K562 (cell line): ENCODE results near the gene ADGRE3. TPM values are rescaled to one million over a fixed set of nuclear protein-coding genes. Genes with fewer than 3 reads are reported as not detected.

Experiments
- ATF3 ChIP-seq, 2 experiments: fragments of 450-650 bp in 1 of 2; sonication (generic) in 1 of 2; formaldehyde crosslinking in 1 of 2; IDR thresholded peaks in 1 of 2; conservative IDR thresholded peaks in 1 of 2; 2 replicates each; pipeline versions ENCODE4 v1.6.1 to v1.8.1; 2016 to 2023; ENCODE audit warnings: mild to moderate bottlenecking in 2 of 2, moderate library complexity in 2 of 2, inconsistent platforms in 1 of 2, missing genetic modification reagents in 1 of 2
- CBFA2T3 ChIP-seq: fragments of 450-650 bp; IDR thresholded peaks from 2 replicates; pipeline ENCODE4 v1.6.1; 2017
- CCNT2 ChIP-seq: IDR thresholded peaks from 2 replicates; pipeline ENCODE4 v1.6.1; 2011; ENCODE audit warnings: borderline replicate concordance, low read depth, mild to moderate bottlenecking, moderate library complexity, mixed read lengths, low read length; ENCODE audit not compliant: insufficient read length; ENCODE audit errors: extremely low read depth
- CEBPB ChIP-seq: fragments of 450-650 bp; IDR thresholded peaks from 2 replicates; pipeline ENCODE4 v1.6.1; 2016; ENCODE audit warnings: missing genetic modification characterization, missing compliant biosample characterization
- CHD7 ChIP-seq: fragments of 200-600 bp; sonication (generic); IDR thresholded peaks from one replicate; pipeline ENCODE4 v1.6.1; 2012; ENCODE audit warnings: mild to moderate bottlenecking, low read depth, low read length, inconsistent platforms
- EP300 ChIP-seq: IDR thresholded peaks from 2 replicates; pipeline ENCODE4 v1.6.1; 2012; ENCODE audit warnings: low read length, improper control_type of control experiment
- HDAC1 ChIP-seq, 2 experiments: fragments of 450-650 bp; IDR thresholded peaks; 2 replicates each; pipeline ENCODE4 v1.6.1; 2016 to 2017; ENCODE audit warnings: inconsistent platforms in 1 of 2, mild to moderate bottlenecking in 1 of 2, moderate library complexity in 1 of 2
- MLLT1 ChIP-seq, 2 experiments: fragments of 450-650 bp; IDR thresholded peaks; 2 replicates each; pipeline ENCODE4 v1.6.1; 2016
- RHOXF2B ChIP-seq: fragments of 250-450 bp; sonication (Bioruptor Pico); conservative IDR thresholded peaks from 2 replicates; pipeline ENCODE4 v1.5.1; 2021
- RUNX1 ChIP-seq: sonication (generic); IDR thresholded peaks from 2 replicates; pipeline ENCODE4 v1.6.1; 2016; ENCODE audit warnings: antibody characterized with exemption, low read depth
- TEAD4 ChIP-seq, 2 experiments: sonication (generic) in 1 of 2; formaldehyde crosslinking in 1 of 2; IDR thresholded peaks; 2 replicates each; pipeline versions ENCODE4 v1.6.1 to v1.8.0; 2012 to 2022; ENCODE audit warnings: borderline replicate concordance in 1 of 2, inconsistent platforms in 1 of 2, low read length in 1 of 2, mild to moderate bottlenecking in 1 of 2, missing genetic modification reagents in 1 of 2
- TRIM25 ChIP-seq: fragments of 450-650 bp; IDR thresholded peaks from 2 replicates; pipeline ENCODE4 v1.7.0; 2016; ENCODE audit warnings: borderline replicate concordance
- polyA plus RNA-seq, 8 experiments: library from polyadenylated mRNA; depleted of rRNA in 4 of 8; stranded (reverse) in 5 of 8; unstranded in 3 of 8; fragments of >200 nt; fragmentation: Nextera tagmentation in 2 of 8; fragmentation: Illumina TruSeq in 1 of 8; extraction: Ambion mirVana in 2 of 8; extraction: Trizol in 1 of 8; gene quantifications; 2 replicates each; pipeline versions ENCODE4 v1.2.1 to v1.2.3, GENCODE V29; 2011 to 2014; ENCODE audit warnings: inconsistent platforms in 1 of 8, missing spikeins in 1 of 8
- total RNA-seq, 7 experiments: library from RNA; depleted of rRNA in 6 of 7; stranded (reverse); fragments of >200 nt in 6 of 7; fragmentation: Illumina TruSeq in 2 of 7; extraction: Trizol in 2 of 7; gene quantifications; 2 replicates each; pipeline versions ENCODE4 v1.2.1 to v1.2.3, GENCODE V29; 2011 to 2021; ENCODE audit warnings: low replicate concordance in 1 of 7

Gene ADGRE3
- total and polyA plus RNA-seq, 9 of the 15 experiments (the other 6 are each of a cell fraction or from before 2014, with no cell fraction given): not detected

- TF ChIP-seq TRIM25 (no peak), MLLT1 (IDR thresholded peaks at IDR 0.05) (no peak), CHD7 (no peak), EP300 (0 out of 2 replicates have a peak, but pooled peaks have one; percentile 19), RUNX1 (no peak), CEBPB (tag) (peak; percentile 48; the same call in 1 of the 2 replicates), HDAC1 (IDR thresholded peaks at IDR 0.05) (no peak), TEAD4 (IDR thresholded peaks at IDR 0.05; ENCODE audit: low read length) (peak; percentile 46; the same call in 1 of the 2 replicates), TEAD4 (CRISPR knock-in tag; IDR thresholded peaks at IDR 0.05; ENCODE audit: borderline replicate concordance) (no peak), CBFA2T3 (0 out of 2 replicates have a peak, but pooled peaks have one; percentile 7), CCNT2 (peak; percentile 32), RHOXF2B (no peak), ATF3 (IDR thresholded peaks at IDR 0.05) (no peak), ATF3 (CRISPR knock-in tag; conservative IDR thresholded peaks at IDR 0.05) (no peak)
Measured at GRCh38 chr19:14614099-14614412, 60.6 kb downstream of the ADGRE3 start (continued).
